DND-41 (cell line): ENCODE results near the gene TOGARAM1.

Experiments used
- ATAC-seq: fragments of 200-7000 bp; cut with Tn5 transposase; 3 replicates; pipeline ENCODE4 v1.9.1; 2021; ENCODE audit warnings: low read depth; ENCODE audit not compliant: insufficient read depth
- DNase-seq: peaks from one replicate; pipeline ENCODE4 v3.0.0-alpha.2; 2020
- H2AFZ ChIP-seq: 2 replicates; pipeline ENCODE4 v1.6.0; 2012; ENCODE audit warnings: low read depth, low read length
- H3K27ac ChIP-seq: 2 replicates; pipeline ENCODE4 v1.5.1; 2012; ENCODE audit warnings: low read length, inconsistent platforms
- H3K27me3 ChIP-seq: fragments of 200-600 bp; sonication (generic); 2 replicates; pipeline ENCODE4 v1.6.0; 2012; ENCODE audit warnings: low read length, mild to moderate bottlenecking, inconsistent platforms; ENCODE audit not compliant: insufficient read depth, poor library complexity
- H3K36me3 ChIP-seq: 2 replicates; pipeline ENCODE4 v1.5.1; 2012; ENCODE audit warnings: low read length, inconsistent platforms; ENCODE audit not compliant: insufficient read depth
- H3K4me1 ChIP-seq: 2 replicates; pipeline ENCODE4 v1.5.1; 2012; ENCODE audit warnings: mild to moderate bottlenecking, low read length; ENCODE audit not compliant: insufficient read depth
- H3K4me2 ChIP-seq: 2 replicates; pipeline ENCODE4 v1.6.0; 2012; ENCODE audit warnings: mild to moderate bottlenecking, moderate library complexity, low read length, inconsistent platforms; ENCODE audit not compliant: insufficient read depth
- H3K4me3 ChIP-seq, 2 experiments: fragments of 200-600 bp in 1 of 2; shearing (Covaris generic) in 1 of 2; 2 replicates each; pipeline ENCODE4 v1.5.1; 2012 to 2016; ENCODE audit warnings: inconsistent platforms in 2 of 2, low read length in 2 of 2, mild to moderate bottlenecking in 2 of 2, low read depth in 1 of 2, moderate library complexity in 1 of 2
- H3K79me2 ChIP-seq: 2 replicates; pipeline ENCODE4 v1.6.0; 2012; ENCODE audit warnings: low read length, inconsistent platforms; ENCODE audit not compliant: insufficient read depth
- H3K9ac ChIP-seq: 2 replicates; pipeline ENCODE4 v1.6.0; 2012; ENCODE audit warnings: low read depth, mild to moderate bottlenecking, inconsistent platforms, low read length, moderate library complexity
- H3K9me3 ChIP-seq: 2 replicates; pipeline ENCODE4 v1.5.1; 2012; ENCODE audit warnings: low read length, moderate library complexity, mild to moderate bottlenecking, inconsistent platforms; ENCODE audit not compliant: insufficient read depth, severe bottlenecking
- H4K20me1 ChIP-seq: 2 replicates; pipeline ENCODE4 v1.6.0; 2012; ENCODE audit warnings: low read length; ENCODE audit not compliant: insufficient read depth
- CTCF ChIP-seq: IDR thresholded peaks from 2 replicates; pipeline ENCODE4 v1.5.1; 2012; ENCODE audit warnings: borderline replicate concordance, low read length, moderate library complexity, mild to moderate bottlenecking; ENCODE audit not compliant: poor library complexity, severe bottlenecking; ENCODE audit errors: extremely low read depth
- EZH2 ChIP-seq: IDR thresholded peaks from 3 replicates; pipeline ENCODE4 v1.6.1; 2012; ENCODE audit warnings: borderline replicate concordance, low read depth, mild to moderate bottlenecking, moderate library complexity, low read length, inconsistent platforms; ENCODE audit not compliant: severe bottlenecking

The TOGARAM1 gene

GRCh38 chr14:44989497-44990440 lies 27.8 kb downstream of the TOGARAM1 start:
- Histone ChIP-seq H3K9ac (no peak overlapping the region), H4K20me1 (peaks cover 3% of the 10 kb centered on the region; the same call in 1 of the 2 replicates), H2AFZ (no peak overlapping the region), H3K9me3 (no peaks in the 10 kb centered on the region), H3K27me3 (no peaks in the 10 kb centered on the region), H3K27ac (no peak overlapping the region), H3K4me1 (no peaks in the 10 kb centered on the region), H3K36me3 (peaks cover 6% of the 10 kb centered on the region), H3K79me2 (peaks cover 35% of the 10 kb centered on the region), H3K4me2 (no peak overlapping the region), H3K4me3 (no peak overlapping the region)
- ATAC-seq (no peak), DNase-seq (no peak)
- TF ChIP-seq CTCF (no peak), EZH2 (no peak)

- no peaks in the 10 kb centered on the region for H3K9me3 ChIP-seq
- H3K4me2 ChIP-seq = no peak overlapping the region
- H3K4me3 ChIP-seq = no peak overlapping the region
- no peak for TF ChIP-seq CTCF
- no peak for TF ChIP-seq EZH2
- no peak overlapping the region for H3K9ac ChIP-seq
- no peaks in the 10 kb centered on the region for H3K4me1 ChIP-seq
- H3K27me3 ChIP-seq = no peaks in the 10 kb centered on the region
- peaks cover 32% of the 10 kb centered on the region for H3K79me2 ChIP-seq
- peaks cover 3% of the 10 kb centered on the region; the same call in 1 of the 2 replicates for H4K20me1 ChIP-seq
- DNase-seq = no peak
- H3K27ac ChIP-seq = no peak overlapping the region
- no peak for ATAC-seq
- peaks cover 9% of the 10 kb centered on the region; the same call in 1 of the 2 replicates for H3K36me3 ChIP-seq
- no peak overlapping the region for H2AFZ ChIP-seq
These were observed 28.5 kb downstream of the TOGARAM1 start for GRCh38 chr14:44990533-44990932.

GRCh38 chr14:44995196-44995595 lies 33.2 kb downstream of the TOGARAM1 start:
- Histone ChIP-seq H3K9me3 (no peaks in the 10 kb centered on the region), H3K4me3 (no peak overlapping the region), H3K79me2 (peaks cover 22% of the 10 kb centered on the region), H3K36me3 (peaks cover 24% of the 10 kb centered on the region; the same call in 1 of the 2 replicates), H3K27ac (no peak overlapping the region), H2AFZ (no peak overlapping the region), H3K4me1 (no peaks in the 10 kb centered on the region), H4K20me1 (no peaks in the 10 kb centered on the region), H3K9ac (no peak overlapping the region), H3K4me2 (no peak overlapping the region), H3K27me3 (no peaks in the 10 kb centered on the region)
- TF ChIP-seq CTCF = no peak
- DNase-seq (no peak), ATAC-seq (no peak)
